GM19452 (cell line): ENCODE results near the gene CCDC191.

ENCODE experiments used
- ATAC-seq: cut with Tn5 transposase; IDR thresholded peaks from one replicate; pipeline ENCODE4 v1.9.1; 2021; ENCODE audit not compliant: unreplicated experiment

CCDC191 gene

GRCh38 chr3:114060906-114061655 is 4.8 kb upstream of the CCDC191 start:
- no peak for ATAC-seq

GRCh38 chr3:114058646-114059045 is 2.3 kb upstream of the CCDC191 start:
- no peak for ATAC-seq

- peak; percentile 10 for ATAC-seq
Observed at GRCh38 chr3:114057011-114057347, 653 bp upstream of the CCDC191 start.

GRCh38 chr3:114052216-114052615 is 4.1 kb downstream of the CCDC191 start:
- no peak for ATAC-seq

DNA sequence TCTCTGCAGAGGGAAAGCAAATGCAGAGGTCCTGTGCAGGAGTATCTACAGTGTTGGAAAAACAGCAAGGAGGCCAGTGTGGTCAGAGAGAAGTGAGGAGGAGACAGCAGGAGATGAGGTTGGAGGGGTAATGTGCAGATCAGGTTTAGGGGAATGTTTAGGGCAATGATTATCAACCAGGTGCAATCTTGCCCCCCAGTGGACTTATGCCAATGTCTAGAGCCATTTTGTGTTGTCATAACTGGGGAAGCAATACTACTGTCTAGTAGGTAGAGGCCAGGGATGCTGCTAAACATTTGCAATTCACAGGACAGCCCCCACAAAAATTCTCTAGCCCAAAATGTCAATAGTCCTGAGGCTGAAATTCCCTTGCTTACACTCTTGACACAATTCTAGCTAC is 13.1 kb downstream of the CCDC191 start:
- no peak for ATAC-seq

GRCh38 chr3:114035896-114036295 is 20.4 kb downstream of the CCDC191 start:
- no peak for ATAC-seq

DNA sequence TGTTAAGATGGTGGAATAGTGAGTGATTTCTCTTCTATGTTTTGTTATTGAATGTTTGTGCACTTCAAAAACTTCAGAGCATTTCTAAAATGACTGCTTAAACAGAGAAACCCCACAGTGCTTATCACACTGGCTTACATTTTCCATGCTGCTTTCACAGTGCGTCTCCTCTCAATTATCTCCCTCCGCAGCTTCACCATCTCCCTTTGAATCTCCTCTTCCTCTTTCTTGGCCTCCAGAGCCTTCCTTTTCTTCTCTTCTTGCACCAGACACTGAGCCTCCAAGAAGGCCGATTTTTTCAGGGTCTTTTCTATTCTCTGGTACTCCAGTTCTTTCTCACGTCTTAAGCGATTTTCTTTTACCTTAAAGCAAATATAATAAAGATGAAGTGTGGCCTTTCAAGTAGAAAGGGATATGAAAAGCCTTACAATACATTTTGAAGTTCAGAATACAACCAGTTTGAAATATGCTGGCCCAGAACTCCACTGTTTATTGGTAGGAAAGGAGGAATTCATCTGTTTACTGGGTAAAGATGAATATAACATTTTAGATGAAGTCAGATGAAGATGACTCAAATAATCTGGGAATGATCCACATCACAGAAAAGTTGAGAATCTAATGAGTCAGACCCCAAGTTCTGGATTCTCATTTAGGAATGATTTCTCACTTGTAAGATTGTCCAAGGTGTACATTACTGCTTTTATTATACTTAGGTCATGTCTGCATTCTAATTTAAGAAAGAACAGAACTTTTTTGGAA is 21.4 kb downstream of the CCDC191 start:
- ATAC-seq, result no peak

DNA sequence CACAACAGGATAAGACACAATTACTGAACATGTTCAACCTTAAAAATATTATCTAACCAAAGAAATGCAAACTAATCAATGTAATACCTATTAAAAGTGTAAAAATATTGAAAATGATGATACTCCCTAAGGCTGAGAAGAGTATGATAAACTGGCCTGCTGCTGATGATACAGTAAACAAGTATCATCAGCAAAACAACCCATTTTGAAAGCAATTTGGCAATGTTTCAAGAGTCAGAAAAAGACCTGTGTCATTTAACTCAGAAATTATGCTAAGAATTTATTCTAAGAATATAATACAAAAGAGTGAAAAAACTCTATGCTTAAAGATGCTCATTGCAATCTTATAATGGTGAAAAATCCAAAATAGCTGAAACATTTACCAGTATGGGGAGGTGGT is 22.1 kb downstream of the CCDC191 start:
- no peak for ATAC-seq

DNA sequence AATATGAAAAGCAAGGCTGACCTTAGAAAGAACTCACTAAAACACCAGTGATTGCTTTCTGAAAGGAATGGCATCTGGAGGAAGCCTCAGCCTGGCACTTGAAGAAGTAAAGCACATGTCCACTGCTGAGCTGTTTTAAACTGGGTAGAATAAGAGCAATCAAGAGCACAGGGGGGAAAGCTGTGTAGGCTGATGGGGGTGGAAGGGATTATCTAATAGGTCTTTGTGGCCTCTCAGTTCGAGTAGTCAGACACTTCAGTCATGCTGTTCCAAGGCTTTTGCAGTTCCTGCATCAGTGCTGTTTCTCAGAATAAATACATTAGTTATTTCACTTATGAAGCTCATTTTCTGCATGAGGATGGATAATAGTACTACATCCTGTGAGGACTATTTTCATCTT is 22.6 kb downstream of the CCDC191 start:
- no peak for ATAC-seq

- ATAC-seq, result no peak
Observed at GRCh38 chr3:114026331-114026730, 30.0 kb downstream of the CCDC191 start.

GRCh38 chr3:114025451-114025850 is 30.9 kb downstream of the CCDC191 start:
- ATAC-seq, result no peak

- no peak for ATAC-seq
Observed at GRCh38 chr3:114022145-114022802, 34.1 kb downstream of the CCDC191 start.

DNA sequence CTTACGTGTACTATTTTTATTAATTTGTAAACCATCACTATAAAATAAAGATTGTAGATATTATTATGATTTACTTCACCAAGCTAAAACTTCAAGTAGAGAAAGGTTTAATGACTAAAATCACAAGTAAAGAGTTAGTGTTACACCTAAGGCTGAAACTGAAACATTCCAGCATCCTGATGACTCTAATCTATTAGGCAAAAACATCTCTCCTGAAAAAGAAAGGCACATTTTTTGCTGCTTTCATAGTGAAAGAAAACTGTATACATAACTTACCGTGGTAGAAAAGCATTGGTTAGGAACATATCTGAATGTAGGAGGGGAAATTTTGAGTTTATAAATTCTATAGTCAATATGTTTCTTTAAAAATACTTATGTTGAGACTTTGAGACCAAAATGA is 35.4 kb downstream of the CCDC191 start:
- ATAC-seq, result no peak

DNA sequence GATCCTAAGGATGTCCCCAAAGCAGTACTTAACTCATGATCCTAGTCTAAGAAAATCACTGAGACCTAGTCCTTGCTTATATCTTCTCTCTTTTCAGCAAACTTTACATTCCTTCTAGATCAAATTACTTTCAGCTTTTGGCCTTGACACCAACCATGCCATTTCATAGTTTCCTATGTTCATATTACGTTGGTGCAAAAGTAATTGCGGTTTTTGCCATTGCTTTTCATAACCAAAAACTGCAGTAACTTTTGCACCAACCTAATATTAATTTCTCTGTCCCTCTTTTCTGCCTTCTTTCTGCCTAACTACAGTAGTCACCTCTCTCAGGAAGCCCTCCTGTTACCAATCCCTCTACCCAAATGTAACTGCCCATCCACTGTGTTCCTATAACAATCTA is 36.8 kb downstream of the CCDC191 start:
- no peak for ATAC-seq

GRCh38 chr3:114014211-114014610 is 42.1 kb downstream of the CCDC191 start:
- ATAC-seq, result no peak

GRCh38 chr3:114011059-114011797 is 45.1 kb downstream of the CCDC191 start:
- ATAC-seq, result no peak

DNA sequence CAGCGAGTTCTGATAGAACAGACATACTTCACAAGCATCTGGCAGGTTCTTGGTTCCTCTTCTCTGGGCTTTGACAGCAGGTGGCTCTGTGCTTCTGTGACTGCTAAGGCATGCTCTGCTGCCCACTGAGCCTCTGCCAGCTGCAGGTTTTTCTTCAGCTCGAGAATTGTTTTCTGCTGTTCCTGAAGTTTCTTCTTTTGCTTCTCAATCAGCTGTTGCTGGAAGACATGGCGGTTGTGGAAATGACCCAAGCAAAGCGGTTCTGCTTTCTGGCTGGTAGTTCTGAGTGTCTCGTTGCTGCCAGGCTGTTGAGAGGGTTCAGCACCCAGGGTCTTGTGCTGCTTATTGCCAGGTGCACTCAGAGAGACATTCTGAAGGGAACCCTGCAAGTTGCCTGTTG is 50.8 kb downstream of the CCDC191 start:
- peak; percentile 90 for ATAC-seq

- ATAC-seq, result peak; percentile 58
Observed at GRCh38 chr3:113985541-113985940, 70.8 kb downstream of the CCDC191 start.

- no peak for ATAC-seq
Observed at GRCh38 chr3:113983544-113983943, 72.8 kb downstream of the CCDC191 start.

- no peak for ATAC-seq
Observed at GRCh38 chr3:113981803-113982202, 74.5 kb downstream of the CCDC191 start.

GRCh38 chr3:113979916-113980315 is 76.4 kb downstream of the CCDC191 start:
- ATAC-seq, result no peak
